HG03575 (cell line): ENCODE results near the gene CCT4.
"Not testable (repeated sequence)": the region's sequence is repeated elsewhere in the genome, so short reads cannot be mapped to it uniquely, and the experiment has no call there.

ENCODE experiments used
- ATAC-seq: cut with Tn5 transposase; IDR thresholded peaks from one replicate; pipeline ENCODE4 v1.9.1; 2021; ENCODE audit not compliant: unreplicated experiment, insufficient number of reproducible peaks, low FRiP score; ENCODE audit errors: extremely low read depth

The CCT4 gene

GRCh38 chr2:61885896-61886603 is 2.4 kb downstream of the CCT4 start:
- ATAC-seq = no peak

DNA sequence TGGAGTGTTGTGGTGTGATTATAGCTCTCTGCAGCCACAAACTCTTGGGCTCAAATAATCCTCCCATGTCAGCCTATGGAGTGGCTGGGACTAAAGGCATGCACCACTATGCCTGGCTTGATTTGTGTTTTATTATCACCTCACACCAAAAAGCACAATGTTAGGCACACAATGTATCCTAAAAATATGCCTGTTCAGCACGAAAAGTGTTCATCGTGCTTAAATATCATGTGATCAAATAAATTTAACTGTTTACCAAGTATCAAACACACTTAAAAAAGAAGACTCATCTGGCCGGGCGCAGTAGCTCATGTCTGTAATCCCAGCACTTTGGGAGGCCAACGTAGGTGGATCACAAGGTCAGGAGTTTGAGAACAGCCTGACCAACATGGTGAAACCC is 5.6 kb downstream of the CCT4 start:
- no peak for ATAC-seq

DNA sequence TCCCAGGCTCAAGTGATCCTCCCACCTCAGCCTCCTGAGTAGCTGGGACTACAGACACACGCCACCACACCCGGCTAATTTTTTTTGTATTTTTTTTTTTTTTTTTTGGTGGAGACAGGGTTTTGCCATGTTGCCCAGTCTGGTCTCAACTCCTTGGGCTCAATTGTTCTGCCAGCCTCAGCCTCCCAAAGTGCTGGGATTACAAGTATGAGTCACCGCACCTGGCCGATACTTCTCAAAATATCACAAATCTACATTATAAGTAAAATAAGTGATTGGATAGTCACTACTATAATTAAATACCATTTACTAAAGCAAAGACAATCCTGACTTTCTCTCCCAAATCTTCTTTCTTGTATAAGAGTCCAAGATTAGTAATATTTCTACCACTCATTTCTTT is 9.1 kb downstream of the CCT4 start:
- ATAC-seq = not testable (repeated sequence)

DNA sequence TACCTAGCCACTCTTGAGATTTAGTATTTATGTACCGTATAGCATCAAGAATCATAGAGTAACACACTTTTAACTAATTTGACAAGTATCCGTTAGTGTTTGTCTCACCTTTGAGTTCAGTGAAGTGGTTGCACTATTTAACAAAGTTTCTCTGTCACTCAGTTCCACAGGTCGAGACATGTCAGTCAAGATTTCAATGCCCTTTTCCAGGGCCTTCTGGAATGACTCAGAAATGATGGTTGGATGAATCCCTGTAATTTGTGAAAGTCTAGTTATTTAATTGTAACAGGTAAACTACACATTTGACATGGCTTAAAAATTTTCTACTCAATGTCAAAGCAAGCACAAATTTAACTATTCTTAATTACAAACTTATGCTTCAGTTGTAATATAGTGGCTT is 9.7 kb downstream of the CCT4 start:
- ATAC-seq = no peak

GRCh38 chr2:61877571-61878245 is 10.7 kb downstream of the CCT4 start:
- no peak for ATAC-seq

DNA sequence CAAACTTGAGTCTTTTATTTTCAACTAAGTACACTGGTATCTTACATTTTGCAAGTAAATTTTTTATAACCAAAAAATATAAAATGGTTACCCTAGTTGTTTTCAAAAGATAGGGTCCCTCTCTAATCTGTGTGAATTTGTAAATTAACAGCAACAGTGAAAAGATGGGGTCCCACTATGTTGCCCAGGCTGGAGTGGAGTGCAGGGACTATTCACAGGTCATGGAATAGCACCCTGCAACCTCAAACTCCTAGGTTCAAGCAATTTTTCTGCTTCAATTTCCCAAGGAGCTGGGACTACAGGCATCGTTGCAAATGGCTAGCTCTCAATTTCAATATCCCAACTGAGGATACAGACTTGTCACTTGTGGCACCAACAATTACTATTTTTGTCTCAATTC is 12.1 kb downstream of the CCT4 start:
- ATAC-seq = no peak

GRCh38 chr2:61866482-61867089 is 21.9 kb downstream of the CCT4 start:
- ATAC-seq = not testable (repeated sequence)

DNA sequence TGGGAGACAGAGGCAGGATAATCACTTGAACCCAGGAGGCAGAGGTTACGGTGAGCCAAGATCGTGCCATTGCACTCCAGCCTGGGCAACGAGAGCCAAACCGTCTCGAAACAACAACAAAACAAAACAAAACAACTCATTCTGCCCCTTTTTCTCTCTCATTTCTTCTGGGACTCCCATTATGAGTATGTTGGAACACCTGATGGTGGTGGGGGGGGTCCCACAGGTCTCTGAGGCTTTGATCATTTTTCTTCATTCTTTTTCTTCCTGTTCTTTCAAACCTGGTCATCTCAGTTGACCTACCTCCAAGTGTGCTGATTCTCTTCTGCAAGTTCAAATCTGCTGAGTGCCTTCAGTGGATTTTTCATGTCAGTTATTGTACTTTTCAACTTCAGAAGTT is 26.4 kb downstream of the CCT4 start:
- no peak for ATAC-seq

DNA sequence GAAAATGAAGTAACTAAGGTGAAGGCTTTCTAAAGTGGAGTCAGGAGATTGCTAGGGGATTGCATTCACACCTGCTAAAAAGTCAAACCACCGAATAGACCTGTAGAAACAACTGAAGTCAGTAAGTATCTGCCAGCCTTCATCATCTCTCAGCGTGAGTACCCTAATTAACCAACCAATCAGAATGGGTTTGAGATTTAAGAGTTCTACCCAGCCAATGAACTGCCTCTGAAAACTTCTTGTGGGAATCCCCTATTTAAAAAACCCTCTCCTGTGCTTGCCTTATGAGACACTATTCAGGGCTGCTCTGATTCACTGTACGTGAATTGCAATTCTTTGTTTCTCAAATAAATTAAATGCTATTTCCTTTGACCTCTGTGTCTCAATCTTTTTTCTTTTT is 31.2 kb downstream of the CCT4 start:
- no peak for ATAC-seq

DNA sequence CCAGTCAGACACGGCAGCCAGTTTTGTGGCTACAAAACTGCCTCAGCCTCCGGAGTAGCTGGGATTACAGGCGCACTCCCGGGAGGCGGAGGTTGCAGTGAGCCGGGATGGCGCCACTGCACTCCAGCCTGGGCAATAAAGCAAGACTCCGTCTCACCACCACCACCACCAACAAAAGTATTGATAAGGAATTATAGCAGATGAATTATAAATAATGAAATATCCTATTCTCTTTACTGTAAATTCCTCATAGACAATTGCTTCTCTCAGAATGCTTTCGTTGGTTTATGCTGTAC is 33.2 kb downstream of the CCT4 start:
- no peak for ATAC-seq

- ATAC-seq = peak; percentile 92
Measured at GRCh38 chr2:61854564-61855317, 33.7 kb downstream of the CCT4 start.

- peak; percentile 19 for ATAC-seq
Measured at GRCh38 chr2:61853847-61854563, 34.5 kb downstream of the CCT4 start, which contains the start of gene FAM161A. FAM161A (minus strand) TSS chr2:61854060; CDS start chr2:61854041, 19 bp downstream.

DNA sequence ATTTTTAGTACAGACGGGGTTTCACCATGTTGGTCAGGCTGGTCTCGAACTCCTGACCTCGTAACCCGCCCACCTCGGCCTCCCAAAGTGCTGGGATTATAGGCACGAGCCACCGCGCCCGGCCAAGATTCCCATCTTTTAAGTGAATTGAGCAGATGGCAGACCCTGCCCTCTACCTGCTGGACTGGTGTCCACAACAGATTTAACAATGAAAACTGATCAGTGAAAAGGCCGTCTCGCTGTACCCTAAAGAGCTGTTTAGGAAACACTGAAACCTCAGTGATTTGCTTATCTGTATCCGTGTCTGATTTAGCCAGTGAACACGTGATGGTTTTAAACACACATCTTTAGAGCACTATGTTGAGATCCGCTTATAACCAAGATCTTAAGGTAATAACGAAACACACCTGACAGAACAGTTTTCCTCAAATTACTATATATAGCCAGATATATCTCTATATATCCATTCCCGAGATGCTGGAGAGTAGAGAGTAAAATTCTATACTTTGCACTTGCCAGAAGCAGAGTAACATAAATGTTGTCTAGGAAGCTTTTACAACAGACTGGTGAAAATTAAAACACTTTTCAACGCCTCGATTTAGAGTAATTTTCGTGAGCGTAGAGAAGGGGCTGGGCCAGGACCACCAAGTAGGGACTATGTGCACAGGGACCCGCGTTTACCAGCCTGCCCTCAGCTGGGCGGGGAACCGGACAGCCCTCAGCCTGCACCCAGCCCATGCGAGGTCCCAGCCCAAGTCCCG is 35.2 kb downstream of the CCT4 start:
- peak; percentile 22 for ATAC-seq

DNA sequence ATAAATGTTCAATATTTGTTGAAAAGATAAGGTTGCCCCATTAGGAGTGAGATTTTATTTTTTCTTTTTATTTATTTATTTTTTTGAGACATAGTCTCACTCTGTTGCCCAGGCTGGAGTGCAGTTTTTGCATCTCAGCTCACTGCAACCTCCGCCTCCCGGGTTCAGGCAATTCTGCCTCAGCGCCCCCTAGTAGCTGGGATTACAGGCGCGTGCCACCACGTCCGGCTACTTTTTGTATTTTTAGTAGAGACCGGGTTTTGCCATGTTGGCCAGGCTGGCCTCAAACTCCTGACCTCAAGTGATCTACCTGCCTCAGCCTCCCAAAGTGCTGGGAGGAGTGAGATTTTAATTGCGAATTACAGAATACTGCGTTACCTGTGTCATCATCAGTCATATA is 37.2 kb downstream of the CCT4 start:
- ATAC-seq = not testable (repeated sequence)

DNA sequence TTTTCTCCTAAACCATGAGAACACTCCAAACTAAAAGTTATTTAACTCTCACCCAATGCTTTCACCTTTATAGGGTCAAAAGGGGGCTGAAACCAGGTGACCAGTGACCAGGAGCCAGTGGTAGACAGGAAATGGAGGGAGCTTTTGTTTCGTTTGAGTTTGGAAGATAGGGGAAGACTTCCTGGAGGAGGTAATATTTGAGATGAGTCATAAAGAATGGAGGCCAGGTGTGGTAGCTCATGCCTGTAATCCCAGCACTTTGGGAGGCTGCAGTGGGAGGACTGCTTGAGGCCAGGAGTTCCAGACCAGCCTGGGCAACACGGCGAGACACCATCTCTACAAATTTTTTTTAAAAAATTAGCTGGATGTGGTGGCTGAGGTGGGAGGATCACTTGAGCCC is 43.1 kb downstream of the CCT4 start:
- no peak for ATAC-seq

GRCh38 chr2:61841286-61841685 is 47.2 kb downstream of the CCT4 start:
- no peak for ATAC-seq

GRCh38 chr2:61834893-61835292 is 53.6 kb downstream of the CCT4 start:
- ATAC-seq = no peak

DNA sequence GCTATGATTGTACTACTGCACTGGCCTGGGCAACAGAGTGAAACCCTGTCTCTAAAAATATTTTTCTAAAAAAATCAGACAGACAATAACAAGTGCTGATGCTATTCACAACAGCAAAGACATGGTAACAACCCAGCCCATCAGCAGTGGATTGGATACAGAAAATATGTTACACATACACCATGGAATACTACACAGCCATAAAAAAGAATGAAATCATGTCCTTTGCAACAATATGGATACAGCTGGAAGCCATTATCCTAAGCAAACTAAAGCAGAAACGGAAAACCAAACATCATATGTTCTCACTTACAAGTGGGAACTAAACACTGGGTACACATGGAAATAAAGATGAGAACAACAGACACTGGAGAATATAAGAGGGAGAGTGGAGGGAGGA is 54.5 kb downstream of the CCT4 start:
- no peak for ATAC-seq
